ENCODE measurements around the gene OMA1. TPM values are rescaled to one million over a fixed set of nuclear protein-coding genes. Genes with fewer than 3 reads are reported as not detected.

OMA1 gene
- total RNA-seq, 1 experiment from 2014 or later = 27.9 TPM

- ChIA-PET POLR2A (ENCODE audit: unreplicated experiment) (no interaction called here), CTCF (no interaction called here)
- intact Hi-C loops (cut with micrococcal nuclease; ENCODE audit: unreplicated experiment) = no loop called here
- Histone ChIP-seq H3K4me1 (replicated peaks; ENCODE audit: insufficient read depth) (no peaks in the 10 kb centered on the region), H3K9me2 (ENCODE audit: insufficient read depth) (no peaks in the 10 kb centered on the region), H3K79me2 (ENCODE audit: low read depth) (no peaks in the 10 kb centered on the region), H3K4me3 (no peak overlapping the region), H3K27ac (no peak overlapping the region), H4K20me1 (ENCODE audit: insufficient read depth) (no peaks in the 10 kb centered on the region), H3K9me3 (ENCODE audit: insufficient read depth, low read depth) (no peaks in the 10 kb centered on the region), H3K4me2 (no peak overlapping the region), H3K27me3 (ENCODE audit: insufficient read depth, low read depth) (no peaks in the 10 kb centered on the region), H2AFZ (no peak overlapping the region), H3K36me3 (ENCODE audit: low read depth) (no peaks in the 10 kb centered on the region), H3F3A (ENCODE audit: insufficient read depth, low read depth) (no peaks in the 10 kb centered on the region)
- no peak for DNase-seq
- no peak for TF ChIP-seq EZH2 (IDR thresholded peaks at IDR 0.05; ENCODE audit: low read depth)
- no peak for TF ChIP-seq CTCF (conservative IDR thresholded peaks at IDR 0.05)
- BruUV-seq (replicated peaks) = no TSS peak
Measured at GRCh38 chr1:58441699-58442098, 104.8 kb downstream of the OMA1 start.

GRCh38 chr1:58440696-58441095, 105.8 kb downstream of the OMA1 start:
- H3K79me2 ChIP-seq (ENCODE audit: low read depth) = no peaks in the 10 kb centered on the region
- H3K9me2 ChIP-seq (ENCODE audit: insufficient read depth) = no peaks in the 10 kb centered on the region
- H3K27ac ChIP-seq = no peak overlapping the region
- no peak overlapping the region for H3K4me3 ChIP-seq
- no TSS peak for BruUV-seq (replicated peaks)
- H3F3A ChIP-seq (ENCODE audit: insufficient read depth, low read depth) = no peaks in the 10 kb centered on the region
- intact Hi-C loops (cut with micrococcal nuclease; ENCODE audit: unreplicated experiment) = no loop called here
- H3K4me2 ChIP-seq = no peak overlapping the region
- POLR2A ChIA-PET (ENCODE audit: unreplicated experiment) = no interaction called here
- H3K27me3 ChIP-seq (ENCODE audit: insufficient read depth, low read depth) = no peaks in the 10 kb centered on the region
- no peaks in the 10 kb centered on the region for H3K9me3 ChIP-seq (ENCODE audit: insufficient read depth, low read depth)
- DNase-seq = no peak
- no peaks in the 10 kb centered on the region for H3K36me3 ChIP-seq (ENCODE audit: low read depth)
- H3K4me1 ChIP-seq (replicated peaks; ENCODE audit: insufficient read depth) = no peaks in the 10 kb centered on the region
- CTCF ChIA-PET = no interaction called here
- TF ChIP-seq CTCF (conservative IDR thresholded peaks at IDR 0.05) = no peak
- TF ChIP-seq EZH2 (IDR thresholded peaks at IDR 0.05; ENCODE audit: low read depth) = no peak
- H2AFZ ChIP-seq = no peak overlapping the region
- H4K20me1 ChIP-seq (ENCODE audit: insufficient read depth) = no peaks in the 10 kb centered on the region

DNA sequence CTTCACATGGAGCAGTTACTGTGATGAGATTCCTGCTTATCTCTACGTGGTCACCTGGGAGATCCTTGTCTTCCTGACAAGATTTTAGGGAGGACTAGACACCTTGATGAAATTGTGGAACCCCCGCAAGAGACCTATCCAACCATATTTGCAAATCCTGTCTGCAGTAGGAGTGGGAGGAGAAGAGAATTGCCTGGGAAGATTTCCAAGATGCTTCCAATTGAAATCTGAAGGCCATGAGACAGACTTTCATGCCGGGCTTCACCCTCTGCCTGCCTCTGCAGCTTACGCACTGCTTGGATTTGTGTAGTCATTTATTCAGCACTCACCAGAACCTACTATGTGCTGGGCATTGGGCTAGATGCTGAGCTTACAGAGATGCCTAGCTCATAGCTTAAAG, 106.6 kb downstream of the OMA1 start:
- no peaks in the 10 kb centered on the region for H3K36me3 ChIP-seq (ENCODE audit: low read depth)
- CTCF ChIA-PET = no interaction called here
- intact Hi-C loops (cut with micrococcal nuclease; ENCODE audit: unreplicated experiment) = no loop called here

More for the DNA sequence above, 106.6 kb downstream of the OMA1 start:
- H3K9me2 ChIP-seq (ENCODE audit: insufficient read depth) = no peaks in the 10 kb centered on the region
- no peak for DNase-seq
- no peaks in the 10 kb centered on the region for H3K27me3 ChIP-seq (ENCODE audit: insufficient read depth, low read depth)
- no peaks in the 10 kb centered on the region for H3F3A ChIP-seq (ENCODE audit: insufficient read depth, low read depth)
- no peaks in the 10 kb centered on the region for H3K79me2 ChIP-seq (ENCODE audit: low read depth)
- no peaks in the 10 kb centered on the region for H3K4me1 ChIP-seq (replicated peaks; ENCODE audit: insufficient read depth)
- POLR2A ChIA-PET (ENCODE audit: unreplicated experiment) = no interaction called here
- TF ChIP-seq EZH2 (IDR thresholded peaks at IDR 0.05; ENCODE audit: low read depth) (no peak), CTCF (conservative IDR thresholded peaks at IDR 0.05) (no peak)
- no peak overlapping the region for H3K4me2 ChIP-seq
- no peaks in the 10 kb centered on the region for H3K9me3 ChIP-seq (ENCODE audit: insufficient read depth, low read depth)
- no peak overlapping the region for H3K27ac ChIP-seq
- H3K4me3 ChIP-seq = no peak overlapping the region
- BruUV-seq (replicated peaks) = no TSS peak
- H4K20me1 ChIP-seq (ENCODE audit: insufficient read depth) = no peaks in the 10 kb centered on the region
- H2AFZ ChIP-seq = no peak overlapping the region

Measured in PC-9 (cell line).